ENCODE results near the gene TYW1B. TPM values are rescaled to one million over a fixed set of nuclear protein-coding genes. Genes with fewer than 3 reads are reported as not detected.
"Not testable (repeated sequence)": the region's sequence is repeated elsewhere in the genome, so short reads cannot be mapped to it uniquely, and the experiment has no call there.

TYW1B gene
- total and polyA plus RNA-seq, 3 experiments from 2014 or later = 1.5 to 5.1 (median 4.7) TPM

DNA sequence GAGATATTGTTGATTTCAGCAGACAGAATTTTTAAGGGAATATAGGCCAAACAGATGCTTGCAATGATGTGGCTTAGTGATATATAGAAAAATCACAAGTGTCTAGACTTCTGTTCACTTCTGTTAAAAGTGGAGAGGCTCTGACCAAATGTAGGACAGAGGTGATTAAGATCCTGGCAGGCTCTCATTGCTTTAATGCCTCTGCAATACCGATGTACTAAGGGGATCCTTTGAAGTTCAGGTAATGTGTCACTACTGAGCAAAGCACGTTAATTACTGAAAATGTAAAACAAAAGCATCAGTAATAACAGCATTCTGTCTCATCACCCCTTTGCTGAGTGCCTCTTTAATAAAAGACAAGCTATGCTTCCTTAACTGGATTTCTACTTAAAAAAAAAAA lies 131.4 kb downstream of the TYW1B start:
- H3K9me3 ChIP-seq (ENCODE audit: low read length); H3K27ac Mint-ChIP-seq; H3K27ac ChIP-seq (ENCODE audit: low read depth, low read length); H3K4me3 ChIP-seq (ENCODE audit: low read length); H3K4me1 Mint-ChIP-seq; H3K36me3 ChIP-seq (ENCODE audit: insufficient read depth, low read length); CTCF ChIA-PET; H3K4me3 Mint-ChIP-seq; H3K27me3 Mint-ChIP-seq; POLR2A ChIA-PET; H3K9me3 Mint-ChIP-seq; H3K27me3 ChIP-seq (ENCODE audit: insufficient read depth, low read length, poor library complexity, severe bottlenecking); H3K4me1 ChIP-seq (ENCODE audit: insufficient read depth, low read length); DNase-seq: not testable (repeated sequence)
- H3K36me3 Mint-ChIP-seq = peaks cover 14 to 26% (median 17%) of the 10 kb centered on the region in 3 donors

DNA sequence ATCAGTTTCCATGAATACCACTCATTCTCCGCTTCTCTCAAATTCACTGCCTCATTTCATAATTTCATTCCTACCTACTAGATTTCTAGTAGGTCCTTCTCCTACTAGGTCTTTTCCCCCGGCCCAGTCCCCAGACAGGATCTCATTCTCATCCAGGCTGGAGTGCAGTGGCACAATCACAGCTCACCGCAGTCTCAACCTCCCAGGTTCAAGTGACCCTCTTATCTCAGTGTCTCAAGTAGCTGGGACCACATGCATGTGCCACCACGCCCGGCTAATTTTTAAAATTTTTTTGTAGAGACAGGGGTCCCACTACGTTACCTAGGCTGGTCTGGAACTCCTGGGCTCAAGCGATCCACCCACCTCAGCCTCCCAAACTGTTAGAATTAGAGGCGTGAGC lies 132.5 kb downstream of the TYW1B start:
- POLR2A ChIA-PET; H3K9me3 Mint-ChIP-seq; H3K9me3 ChIP-seq (ENCODE audit: low read length); H3K36me3 ChIP-seq (ENCODE audit: insufficient read depth, low read length); CTCF ChIA-PET; H3K4me1 Mint-ChIP-seq; H3K4me1 ChIP-seq (ENCODE audit: insufficient read depth, low read length); H3K27ac ChIP-seq (ENCODE audit: low read depth, low read length); H3K4me3 Mint-ChIP-seq; H3K27me3 ChIP-seq (ENCODE audit: insufficient read depth, low read length, poor library complexity, severe bottlenecking); H3K27me3 Mint-ChIP-seq; DNase-seq; H3K4me3 ChIP-seq (ENCODE audit: low read length): not testable (repeated sequence)
- Mint-ChIP-seq H3K36me3 (peaks cover 11 to 22% (median 14%) of the 10 kb centered on the region in 3 donors), H3K27ac (peak overlapping the region in 2 of 8 donors; percentile 44 to 66)

DNA sequence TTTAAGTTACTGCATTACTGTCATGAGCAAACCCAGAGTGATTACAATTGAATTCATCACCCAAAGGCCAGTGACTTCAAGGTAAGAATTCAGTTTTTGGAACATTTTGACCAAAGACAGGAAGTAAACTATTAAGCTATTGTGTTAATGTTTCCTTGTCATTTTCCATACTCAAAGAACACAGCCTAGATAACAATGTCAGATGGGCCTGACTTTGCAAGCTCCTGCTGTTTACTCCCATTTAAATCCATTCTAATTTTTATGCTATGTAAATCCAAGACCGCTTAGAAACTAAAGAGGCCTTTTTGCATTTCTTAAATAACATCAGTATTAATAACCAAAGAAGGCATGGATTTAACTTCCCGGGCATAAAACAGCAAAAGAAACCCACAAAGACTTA lies 136.6 kb downstream of the TYW1B start:
- H3K4me3 Mint-ChIP-seq; H3K27me3 ChIP-seq (ENCODE audit: insufficient read depth, low read length, poor library complexity, severe bottlenecking); CTCF ChIA-PET; DNase-seq; H3K36me3 ChIP-seq (ENCODE audit: insufficient read depth, low read length); H3K4me1 ChIP-seq (ENCODE audit: insufficient read depth, low read length); H3K27me3 Mint-ChIP-seq; H3K27ac ChIP-seq (ENCODE audit: low read depth, low read length); H3K9me3 Mint-ChIP-seq; H3K9me3 ChIP-seq (ENCODE audit: low read length); H3K27ac Mint-ChIP-seq; H3K4me1 Mint-ChIP-seq; POLR2A ChIA-PET; H3K4me3 ChIP-seq (ENCODE audit: low read length): not testable (repeated sequence)
- peaks cover 18 to 28% (median 19%) of the 10 kb centered on the region in 3 donors for H3K36me3 Mint-ChIP-seq

DNA sequence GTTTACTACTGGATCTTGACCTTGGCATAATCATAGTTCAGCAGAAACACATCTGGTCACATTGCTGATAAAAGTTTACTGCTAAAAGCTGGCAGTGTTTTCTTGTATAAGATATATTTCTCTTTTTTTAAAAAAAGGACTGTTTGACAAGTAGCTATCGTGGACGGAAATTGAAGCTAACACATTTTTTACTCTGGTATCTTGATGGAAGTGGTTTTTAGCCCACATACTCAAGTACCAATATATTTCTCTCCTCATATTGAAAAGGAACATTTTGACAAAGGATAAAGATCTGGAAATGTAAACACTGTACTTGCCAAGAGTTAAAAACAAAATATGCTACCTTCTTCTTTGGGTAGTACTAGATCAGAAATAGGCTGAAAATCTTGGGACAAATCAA lies 137.8 kb downstream of the TYW1B start:
- H3K27ac ChIP-seq (ENCODE audit: low read depth, low read length); H3K27ac Mint-ChIP-seq; H3K4me1 ChIP-seq (ENCODE audit: insufficient read depth, low read length); H3K9me3 Mint-ChIP-seq; POLR2A ChIA-PET; DNase-seq; H3K36me3 ChIP-seq (ENCODE audit: insufficient read depth, low read length); H3K4me3 ChIP-seq (ENCODE audit: low read length); H3K9me3 ChIP-seq (ENCODE audit: low read length); H3K4me3 Mint-ChIP-seq; CTCF ChIA-PET; H3K27me3 ChIP-seq (ENCODE audit: insufficient read depth, low read length, poor library complexity, severe bottlenecking); H3K4me1 Mint-ChIP-seq; H3K27me3 Mint-ChIP-seq: not testable (repeated sequence)
- H3K36me3 Mint-ChIP-seq = peaks cover 15 to 28% (median 17%) of the 10 kb centered on the region in 3 donors

DNA sequence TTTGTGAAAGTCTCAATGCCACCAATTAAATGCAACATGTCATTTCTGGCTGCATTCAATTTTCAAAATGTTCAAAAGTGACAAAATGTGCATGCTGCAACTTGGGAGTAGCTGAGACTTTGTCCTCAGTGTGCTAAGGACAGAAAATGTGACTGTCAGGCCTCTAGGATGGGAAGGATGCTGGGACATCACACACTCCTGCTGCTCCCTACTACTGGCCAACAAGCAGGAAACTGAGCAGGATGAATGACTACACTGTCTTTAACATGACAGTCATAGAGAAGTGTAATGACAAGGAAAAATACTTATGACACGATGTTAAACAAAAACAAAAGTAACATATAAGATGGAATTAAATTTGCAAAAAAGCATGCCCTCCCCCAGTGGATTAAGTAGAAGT lies 138.7 kb downstream of the TYW1B start:
- POLR2A ChIA-PET; DNase-seq; H3K9me3 ChIP-seq (ENCODE audit: low read length); H3K27me3 ChIP-seq (ENCODE audit: insufficient read depth, low read length, poor library complexity, severe bottlenecking); H3K4me1 Mint-ChIP-seq; CTCF ChIA-PET; H3K27ac ChIP-seq (ENCODE audit: low read depth, low read length); H3K4me1 ChIP-seq (ENCODE audit: insufficient read depth, low read length); H3K9me3 Mint-ChIP-seq; H3K36me3 ChIP-seq (ENCODE audit: insufficient read depth, low read length); H3K27ac Mint-ChIP-seq; H3K4me3 ChIP-seq (ENCODE audit: low read length); H3K4me3 Mint-ChIP-seq; H3K27me3 Mint-ChIP-seq: not testable (repeated sequence)
- H3K36me3 Mint-ChIP-seq = peaks cover 12 to 24% (median 14%) of the 10 kb centered on the region in 3 donors

DNA sequence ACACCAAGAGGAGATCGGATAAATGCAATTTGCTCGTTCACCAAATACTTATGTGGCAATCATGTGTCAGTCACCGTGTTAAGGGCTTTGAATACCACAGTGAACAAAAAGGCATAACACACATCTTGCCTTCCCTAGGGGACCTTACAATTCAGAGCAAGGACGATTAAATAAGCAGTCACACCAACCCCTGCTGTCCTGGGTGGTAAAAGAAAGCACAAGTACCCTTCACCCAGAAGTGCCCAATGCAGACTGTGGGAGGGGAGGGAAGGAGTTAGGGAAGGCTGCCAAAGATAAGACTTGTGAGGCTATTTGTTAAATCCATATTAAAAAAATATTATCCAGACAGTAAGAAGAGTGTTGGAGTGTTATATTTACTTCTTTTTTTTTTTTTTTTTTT lies 146.8 kb downstream of the TYW1B start:
- H3K36me3 Mint-ChIP-seq = peaks cover 20 to 27% (median 22%) of the 10 kb centered on the region in 3 donors

DNA sequence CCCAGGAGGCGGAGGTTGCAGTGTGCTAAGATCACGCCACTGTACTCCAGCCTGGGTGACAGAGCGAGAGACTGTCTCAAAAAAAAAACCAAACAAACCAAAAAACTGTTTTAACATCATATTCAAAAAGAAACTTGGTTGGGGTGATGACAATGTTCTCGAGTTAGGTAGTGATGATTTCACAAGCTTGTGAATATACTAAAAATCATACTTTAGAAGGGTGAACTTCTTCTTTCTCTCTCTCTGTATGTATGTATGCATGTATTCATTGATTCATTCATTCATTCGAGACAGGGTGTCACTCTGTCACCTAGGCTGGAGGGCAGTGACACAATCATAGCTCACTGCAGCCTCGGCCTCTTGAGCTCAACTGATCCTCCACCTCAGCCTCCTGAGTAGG lies 151.1 kb downstream of the TYW1B start:
- H3K9me3 Mint-ChIP-seq; H3K36me3 ChIP-seq (ENCODE audit: insufficient read depth, low read length); H3K27me3 ChIP-seq (ENCODE audit: insufficient read depth, low read length, poor library complexity, severe bottlenecking); H3K4me3 Mint-ChIP-seq; H3K27me3 Mint-ChIP-seq; H3K9me3 ChIP-seq (ENCODE audit: low read length); H3K27ac ChIP-seq (ENCODE audit: low read depth, low read length); H3K4me1 ChIP-seq (ENCODE audit: insufficient read depth, low read length); H3K4me3 ChIP-seq (ENCODE audit: low read length); POLR2A ChIA-PET; DNase-seq; CTCF ChIA-PET; H3K4me1 Mint-ChIP-seq: not testable (repeated sequence)
- Mint-ChIP-seq H3K27ac (peak overlapping the region in 1 of 8 donors; percentile 82), H3K36me3 (peaks cover 24 to 30% (median 26%) of the 10 kb centered on the region in 3 donors)

More for the DNA sequence above, 146.8 kb downstream of the TYW1B start:
- H3K27ac Mint-ChIP-seq; H3K4me3 Mint-ChIP-seq; H3K4me3 ChIP-seq (ENCODE audit: low read length); H3K4me1 Mint-ChIP-seq; H3K36me3 ChIP-seq (ENCODE audit: insufficient read depth, low read length); H3K27me3 Mint-ChIP-seq; H3K9me3 Mint-ChIP-seq; H3K4me1 ChIP-seq (ENCODE audit: insufficient read depth, low read length); POLR2A ChIA-PET; H3K27ac ChIP-seq (ENCODE audit: low read depth, low read length); H3K9me3 ChIP-seq (ENCODE audit: low read length); CTCF ChIA-PET; DNase-seq; H3K27me3 ChIP-seq (ENCODE audit: insufficient read depth, low read length, poor library complexity, severe bottlenecking): not testable (repeated sequence)

DNA sequence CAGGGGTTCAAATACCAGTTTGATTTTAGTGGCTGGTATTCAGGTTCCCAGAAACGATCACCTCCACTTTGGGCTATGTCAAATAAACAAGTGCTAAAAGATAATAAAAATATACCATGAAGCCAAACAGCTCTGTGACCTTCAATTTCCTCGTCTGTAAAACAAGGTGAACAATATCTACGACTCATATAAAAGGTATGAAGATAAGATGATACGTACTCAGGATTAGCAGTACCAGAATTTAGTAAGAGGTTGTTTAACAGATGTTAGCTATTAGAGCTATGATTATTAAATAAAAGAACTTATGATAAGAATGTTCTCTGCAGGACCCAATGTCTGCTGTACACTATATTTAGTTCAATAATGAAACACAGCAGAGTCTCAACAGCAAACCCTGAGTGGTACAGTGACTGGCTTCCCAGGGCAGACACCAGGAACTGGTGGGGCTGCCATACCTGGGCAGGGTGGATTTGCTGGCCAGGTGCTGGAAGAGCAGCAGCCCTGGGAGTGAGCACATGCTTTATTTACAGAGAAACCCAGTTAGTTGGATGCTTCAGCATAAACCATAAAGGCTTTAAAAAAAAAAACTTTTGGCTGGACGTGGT lies 151.8 kb downstream of the TYW1B start:
- H3K4me3 Mint-ChIP-seq; H3K4me3 ChIP-seq (ENCODE audit: low read length); H3K4me1 ChIP-seq (ENCODE audit: insufficient read depth, low read length); H3K27me3 Mint-ChIP-seq; H3K4me1 Mint-ChIP-seq; H3K36me3 ChIP-seq (ENCODE audit: insufficient read depth, low read length); POLR2A ChIA-PET; H3K9me3 ChIP-seq (ENCODE audit: low read length); H3K27me3 ChIP-seq (ENCODE audit: insufficient read depth, low read length, poor library complexity, severe bottlenecking); DNase-seq; H3K27ac ChIP-seq (ENCODE audit: low read depth, low read length); H3K27ac Mint-ChIP-seq; H3K9me3 Mint-ChIP-seq: not testable (repeated sequence)
- CTCF ChIA-PET = interaction anchor here (1.0 kb wide), 1 partner anchor 10 kb away, joined by 3 read pairs; no protein-coding TSS in a partner anchor
- H3K36me3 Mint-ChIP-seq = peaks cover 23 to 28% (median 25%) of the 10 kb centered on the region in 3 donors

DNA sequence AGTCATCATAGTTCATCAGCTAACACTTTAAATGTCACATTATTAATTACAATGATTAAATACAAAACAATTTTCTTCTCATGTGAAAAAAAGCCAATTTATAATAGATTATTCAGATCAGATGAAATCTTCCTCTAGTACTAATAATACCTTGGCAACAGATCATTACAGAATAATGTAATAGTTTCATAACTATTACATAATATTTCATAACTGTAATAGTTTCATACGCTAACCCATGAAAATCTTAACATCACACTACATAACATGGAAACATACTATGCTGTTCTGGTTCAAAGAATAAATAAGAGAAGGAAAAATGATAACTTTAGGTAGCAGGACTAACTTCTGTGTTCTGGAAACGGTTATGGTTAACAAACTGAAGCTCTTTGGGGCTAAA lies 152.3 kb downstream of the TYW1B start:
- H3K27me3 Mint-ChIP-seq; DNase-seq; H3K9me3 Mint-ChIP-seq; H3K27me3 ChIP-seq (ENCODE audit: insufficient read depth, low read length, poor library complexity, severe bottlenecking); H3K4me1 ChIP-seq (ENCODE audit: insufficient read depth, low read length); H3K27ac Mint-ChIP-seq; POLR2A ChIA-PET; H3K27ac ChIP-seq (ENCODE audit: low read depth, low read length); H3K4me3 Mint-ChIP-seq; H3K36me3 ChIP-seq (ENCODE audit: insufficient read depth, low read length); H3K4me3 ChIP-seq (ENCODE audit: low read length); H3K9me3 ChIP-seq (ENCODE audit: low read length); H3K4me1 Mint-ChIP-seq: not testable (repeated sequence)
- peaks cover 21 to 27% (median 24%) of the 10 kb centered on the region in 3 donors for H3K36me3 Mint-ChIP-seq
- CTCF ChIA-PET = interaction anchor here (1.0 kb wide), 1 partner anchor 9 kb away, joined by 3 read pairs; no protein-coding TSS in a partner anchor
